A204.1 (cell line): ENCODE data around the gene WDR44.
"Not testable (repeated sequence)": the region's sequence is repeated elsewhere in the genome, so short reads cannot be mapped to it uniquely, and the experiment has no call there.

Source experiments
- FAIRE-seq: peaks from 2 replicates; lab custom pipeline; 2012; peaks lifted over from hg19 to GRCh38; lab: Jason Lieb, UNC

WDR44 gene

DNA sequence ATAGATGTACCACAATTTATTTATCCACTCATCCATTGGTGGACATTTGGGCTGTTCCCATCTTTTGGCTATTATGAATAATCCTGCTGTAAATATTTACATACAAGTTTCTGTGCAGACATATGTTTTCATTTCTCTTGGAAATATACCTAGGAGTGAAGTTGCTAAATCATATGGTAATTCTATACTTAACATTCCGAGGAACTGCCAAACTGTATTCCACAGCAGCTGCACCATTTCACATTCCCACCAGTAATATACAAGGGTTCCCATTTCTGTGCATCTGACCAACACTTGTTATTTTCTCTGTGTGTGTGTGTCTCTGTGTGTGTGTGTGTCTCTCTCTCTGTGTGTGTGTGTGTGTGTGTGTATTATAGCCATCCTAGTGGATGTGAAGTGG lies 134.3 kb downstream of the WDR44 start:
- no peak for FAIRE-seq

DNA sequence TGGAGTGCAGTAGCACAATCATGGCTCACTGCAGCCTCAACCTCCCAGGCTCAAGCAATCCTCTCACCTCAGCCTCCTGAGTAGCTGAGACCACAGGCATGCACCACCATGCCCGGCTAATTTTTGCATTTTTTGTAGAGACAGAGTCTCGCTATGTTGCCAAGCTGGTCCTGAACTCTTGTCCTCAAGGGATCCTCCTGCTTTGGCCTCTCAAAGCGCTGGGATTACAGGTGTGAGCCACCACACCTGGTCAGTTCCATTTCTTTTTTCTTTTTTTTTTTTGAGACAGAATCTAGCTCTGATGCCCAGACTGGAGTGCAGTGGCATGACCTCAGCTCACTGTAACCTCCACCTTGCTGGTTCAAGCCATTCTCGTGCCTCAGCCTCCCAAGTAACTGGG lies 136.5 kb downstream of the WDR44 start:
- FAIRE-seq, result not testable (repeated sequence)

DNA sequence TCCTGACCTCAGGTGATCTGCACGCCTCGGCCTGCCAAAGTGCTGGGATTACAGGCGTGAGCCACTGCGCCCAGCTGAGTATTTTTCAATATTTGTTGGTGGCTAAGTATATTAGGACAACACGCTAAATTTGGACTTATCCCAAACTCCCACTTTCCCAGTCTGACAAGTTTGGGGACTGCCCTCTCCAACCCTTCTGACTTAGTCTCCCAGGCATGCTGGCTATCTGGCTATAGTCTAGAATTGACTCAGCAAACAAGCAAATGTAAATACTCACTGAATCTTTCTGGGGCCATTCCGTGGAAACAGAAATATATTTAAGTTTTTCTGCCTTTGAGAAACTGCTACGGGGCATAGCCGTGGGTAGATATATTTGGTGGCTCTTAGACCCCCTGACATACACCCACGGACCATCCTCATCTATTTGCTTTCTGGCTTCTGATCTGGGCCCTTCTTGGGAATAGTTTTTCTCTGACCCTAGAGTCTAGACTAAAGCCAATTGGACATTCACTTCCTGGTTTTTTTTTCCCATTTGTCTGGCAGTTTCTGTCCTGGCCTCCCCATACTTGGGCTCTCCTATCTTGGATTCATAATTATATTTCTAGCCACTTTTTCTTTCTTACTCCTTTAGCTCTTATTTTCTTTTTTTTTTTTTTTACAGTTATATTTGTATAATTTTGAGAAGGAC lies 138.5 kb downstream of the WDR44 start:
- no peak for FAIRE-seq

GRCh38 chrX:118486693-118487092 lies 140.8 kb downstream of the WDR44 start:
- not testable (repeated sequence) for FAIRE-seq

DNA sequence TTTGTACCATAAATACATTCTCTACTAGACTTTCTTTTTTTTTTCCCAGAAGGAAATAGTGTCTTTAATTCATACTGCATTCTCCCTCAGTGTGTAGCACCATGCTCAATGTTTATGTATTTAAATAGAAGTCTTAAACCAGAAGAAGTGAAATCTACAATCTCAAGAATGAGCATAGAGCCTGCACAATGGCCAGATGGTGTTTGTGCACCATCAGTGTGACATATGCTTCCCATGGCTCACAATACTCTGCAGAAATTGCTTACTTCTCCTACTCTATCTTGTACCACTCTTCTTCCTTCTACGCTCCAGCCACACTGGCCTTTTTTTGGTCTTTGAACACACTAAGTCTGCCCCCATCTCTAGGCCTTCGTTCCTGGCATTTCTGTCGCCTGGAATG lies 147.1 kb downstream of the WDR44 start:
- FAIRE-seq, result no peak

DNA sequence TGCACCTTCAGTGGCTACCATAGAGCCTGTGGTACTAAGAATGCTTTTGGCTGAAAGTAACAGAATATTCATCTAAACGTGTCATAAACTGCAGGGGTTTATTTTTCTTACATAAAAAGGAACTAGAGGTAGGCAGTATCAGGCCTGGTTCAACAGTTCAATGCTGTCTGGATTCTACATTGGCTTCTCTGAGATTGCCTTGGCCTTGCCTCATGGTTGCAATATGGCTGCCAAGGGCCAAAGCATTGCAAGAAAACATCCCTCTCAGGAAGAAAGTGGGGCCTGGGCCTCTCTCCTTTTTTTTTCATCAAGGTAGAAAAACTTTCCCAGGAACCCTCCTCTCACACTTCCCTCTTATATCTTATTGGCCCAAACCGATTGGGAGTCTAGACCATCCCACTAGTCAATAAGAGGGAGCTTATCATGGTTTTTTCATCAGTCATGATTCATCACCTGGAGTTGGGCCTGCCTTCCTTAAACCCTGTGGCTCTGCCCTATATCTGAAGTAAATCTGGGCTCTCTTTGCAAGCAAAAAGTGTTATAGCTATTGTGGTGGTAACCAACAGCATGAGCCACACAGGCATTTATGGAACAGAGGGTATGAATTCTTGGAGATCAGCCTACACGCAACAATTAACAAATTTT lies 147.9 kb downstream of the WDR44 start:
- no peak for FAIRE-seq

GRCh38 chrX:118495061-118495921 lies 149.4 kb downstream of the WDR44 start, which contains the start of gene DOCK11:
Gene DOCK11 (plus strand): TSS chrX:118495815. CDS start chrX:118495972, 157 bp downstream.
- FAIRE-seq, result no peak

GRCh38 chrX:118495958-118496762 lies 150.3 kb downstream of the WDR44 start:
- no peak for FAIRE-seq

- FAIRE-seq, result no peak
Observed at GRCh38 chrX:118496763-118497079, 150.8 kb downstream of the WDR44 start.

DNA sequence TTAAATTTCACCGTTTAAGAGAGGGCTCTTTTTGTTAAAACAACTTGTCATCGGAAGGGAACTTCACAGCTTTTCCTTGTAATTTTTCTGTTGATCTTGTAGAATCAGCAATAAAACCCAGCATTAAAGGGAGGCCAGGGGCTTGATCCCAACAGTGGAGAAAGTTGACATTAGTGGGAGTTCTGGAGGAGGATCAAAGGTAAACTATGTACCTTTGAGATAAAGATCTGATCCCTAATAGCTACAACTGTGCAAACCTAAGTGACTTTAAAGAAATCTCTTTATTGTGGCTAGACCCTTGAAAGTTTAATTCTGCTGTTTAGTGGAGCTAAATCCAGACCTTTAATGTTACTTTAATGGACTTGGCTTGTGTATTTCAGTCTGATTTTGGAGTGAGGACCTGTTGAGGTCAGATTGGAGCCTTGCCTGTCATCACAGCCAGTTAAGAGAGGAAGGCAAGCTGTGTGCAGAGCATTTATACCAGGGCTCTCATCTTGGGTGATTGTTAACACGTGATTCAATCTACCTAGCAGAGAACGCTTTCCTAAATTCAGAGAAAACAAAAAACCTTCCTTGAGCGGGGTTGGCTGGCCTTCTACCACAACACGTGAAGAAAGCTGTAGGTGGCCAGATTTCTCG lies 151.4 kb downstream of the WDR44 start:
- no peak for FAIRE-seq

DNA sequence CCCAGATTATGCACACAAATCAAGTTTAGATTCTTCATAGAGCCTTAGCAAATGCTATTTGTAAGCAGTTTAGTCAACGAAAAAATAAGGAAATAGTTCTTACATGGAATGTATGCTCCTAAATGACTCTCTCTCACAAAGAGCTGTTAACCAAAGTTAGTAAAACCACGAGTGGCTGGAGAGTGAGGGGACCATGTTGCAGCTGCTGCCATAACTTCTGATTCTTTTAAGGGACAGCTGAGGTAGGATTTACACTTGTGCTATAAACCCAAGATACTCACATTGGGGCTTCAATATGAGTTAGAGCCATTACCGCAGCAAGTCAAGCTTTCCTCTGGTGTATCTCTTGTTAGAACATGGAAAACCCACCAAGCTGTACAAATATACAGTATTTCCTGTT lies 152.4 kb downstream of the WDR44 start:
- FAIRE-seq, result no peak

GRCh38 chrX:118498755-118499154 lies 152.8 kb downstream of the WDR44 start:
- FAIRE-seq, result no peak

GRCh38 chrX:118499295-118499694 lies 153.4 kb downstream of the WDR44 start:
- FAIRE-seq, result no peak
